Measurements from ENCODE around the gene TASP1.

- TF ChIP-seq CTCF (IDR thresholded peaks at IDR 0.05), result no peak
- TF ChIP-seq POLR2A (IDR thresholded peaks at IDR 0.05), result no peak
- TF ChIP-seq EP300 (IDR thresholded peaks at IDR 0.05), result no peak
Measured at GRCh38 chr20:13586133-13586532, 52.6 kb downstream of the TASP1 start.

All from tibial nerve (tissue), 4 donors.